Spleen (tissue), 11 donors: ENCODE data around the gene SPECC1. TPM values are rescaled to one million over a fixed set of nuclear protein-coding genes. Genes with fewer than 3 reads are reported as not detected.
"Not testable (repeated sequence)": the region's sequence is repeated elsewhere in the genome, so short reads cannot be mapped to it uniquely, and the experiment has no call there.

Source experiments
- DNase-seq: peaks from one replicate; pipeline ENCODE4 v3.0.0-alpha.2; 2020
- H3K27ac ChIP-seq, 8 donors: fragments of 200-600 bp; sonication (generic) in 7 of 8; 1 replicate in 4 of 8; 2 replicates in 4 of 8; pipeline versions ENCODE4 v1.5.0 to v1.8.0; 2016 to 2021; ENCODE audit warnings: inconsistent platforms in 4 of 8, mild to moderate bottlenecking in 4 of 8, moderate library complexity in 1 of 8
- H3K27me3 ChIP-seq, 7 donors: fragments of 200-600 bp; sonication (generic) in 6 of 7; replicated peaks in 1 of 7; 1 replicate in 4 of 7; 2 replicates in 3 of 7; pipeline versions ENCODE4 v1.5.0 to v1.8.0; 2016 to 2021; ENCODE audit warnings: inconsistent platforms in 3 of 7, mild to moderate bottlenecking in 1 of 7
- H3K36me3 ChIP-seq, 6 donors: fragments of 200-600 bp; sonication (generic) in 5 of 6; 1 replicate in 4 of 6; 2 replicates in 2 of 6; pipeline versions ENCODE4 v1.5.0 to v1.8.0; 2016 to 2021; ENCODE audit warnings: inconsistent platforms in 2 of 6
- H3K4me1 ChIP-seq, 6 donors: fragments of 200-600 bp; sonication (generic) in 5 of 6; 1 replicate in 3 of 6; 2 replicates in 3 of 6; pipeline versions ENCODE4 v1.5.0 to v1.8.0; 2016 to 2021; ENCODE audit warnings: inconsistent platforms in 3 of 6
- H3K4me3 ChIP-seq, 8 donors: fragments of 200-600 bp; sonication (generic) in 7 of 8; 1 replicate in 4 of 8; 2 replicates in 4 of 8; pipeline versions ENCODE4 v1.5.0 to v1.8.0; 2016 to 2021; ENCODE audit warnings: inconsistent platforms in 4 of 8, mild to moderate bottlenecking in 4 of 8, moderate library complexity in 2 of 8
- H3K9me3 ChIP-seq, 8 donors: fragments of 200-600 bp; sonication (generic) in 7 of 8; 1 replicate in 4 of 8; 2 replicates in 4 of 8; pipeline versions ENCODE4 v1.5.0 to v1.8.0; 2016 to 2021; ENCODE audit warnings: inconsistent platforms in 4 of 8
- CTCF ChIP-seq, 11 experiments: fragments of 200-600 bp in 7 of 11; fragments of 450-650 bp in 4 of 11; sonication (generic) in 4 of 11; IDR thresholded peaks in 8 of 11; conservative IDR thresholded peaks in 3 of 11; 1 replicate in 7 of 11; 2 replicates in 4 of 11; pipeline versions ENCODE4 v1.4.0 to v1.8.0; 2016 to 2021; ENCODE audit warnings: antibody characterized with exemption in 11 of 11, inconsistent platforms in 4 of 11, mild to moderate bottlenecking in 1 of 11
- POLR2A ChIP-seq, 3 donors: fragments of 450-650 bp; IDR thresholded peaks; one replicate each; pipeline ENCODE4 v1.5.1; 2017; ENCODE audit warnings: antibody characterized with exemption in 3 of 3, mild to moderate bottlenecking in 1 of 3
- POLR2AphosphoS5 ChIP-seq, 3 donors: sonication (generic); formaldehyde crosslinking; IDR thresholded peaks; one replicate each; pipeline ENCODE4 v1.5.1; 2017; ENCODE audit warnings: antibody characterized with exemption in 3 of 3
- WGBS, 5 donors: extraction: QIAGEN DNeasy Blood & Tissue Kit in 3 of 5; methylation state at CpG; one replicate each; pipeline versions ENCODE4 v1.1.5 to v1.1.7; 2013 to 2018; 5-methylcytosine and 5-hydroxymethylcytosine counted together
- intact Hi-C: fragments of 100-400 bp; cut with DNase I; formaldehyde crosslinking; loops from one replicate; pipeline ENCODE4 v1.15.0; 2023; ENCODE audit warnings: low total_unique reads
- polyA plus RNA-seq, 3 donors: library from polyadenylated mRNA; stranded (reverse); fragments of 200-250 nt; gene quantifications; one replicate each; pipeline ENCODE4 v1.2.1, GENCODE V29; 2013
- total RNA-seq, 7 donors: library from RNA; depleted of rRNA in 3 of 7; stranded (reverse); fragments of >200 nt in 3 of 7; fragmentation: NEBNext Ultra II Directional in 4 of 7; extraction: Animal tissue kit (Norgen Biotek cat#: 25700) in 4 of 7; gene quantifications; one replicate each; pipeline versions ENCODE4 v1.1.0 to v1.2.1, GENCODE V29; 2016 to 2021
- donor health status: healthy with polysubstance abuse.
- donor health status: DM: no; HTN: no; CAD: no; lungs with moderate emphysema.
- donor health status: DM: no; HTN: no; CAD: no.
- donor health status: Bipolar disorder and iron deficiency.
- donor health status: healthy.
- donor health status: DM: no; HTN: no; CAD: no.
- donor health status: DM: yes; HTN: yes; CAD: no.

SPECC1 gene
- total and polyA plus RNA-seq, 10 donors = 7.4 to 129 (median 84.8) TPM

- intact Hi-C loops = loop anchor here (5.0 kb wide), 1 partner anchor 194 kb away; no protein-coding TSS in a partner anchor
- DNase-seq = no peak
- Histone ChIP-seq H3K9me3 (no peaks in the 10 kb centered on the region), H3K27me3 (peaks cover 0 to 6% (median 0%) of the 10 kb centered on the region in 7 donors), H3K36me3 (peaks cover 0 to 9% (median 2%) of the 10 kb centered on the region in 6 donors), H3K4me3 (no peak overlapping the region), H3K27ac (no peak overlapping the region), H3K4me1 (peaks cover 0 to 8% (median 5%) of the 10 kb centered on the region in 6 donors)
- WGBS, 5 donors = 72 to 84% (median 82%) methylated on average over 4 of the region's 4 CpGs
- TF ChIP-seq CTCF (IDR thresholded peaks at IDR 0.05 in 8 of 11, conservative IDR thresholded peaks at IDR 0.05 in 3 of 11) (no peak), POLR2AphosphoS5 (IDR thresholded peaks at IDR 0.05) (no peak), POLR2A (IDR thresholded peaks at IDR 0.05) (no peak)
These were observed 306.7 kb downstream of the SPECC1 start for GRCh38 chr17:20315821-20316220.

GRCh38 chr17:20320535-20321229 lies 311.5 kb downstream of the SPECC1 start:
- TF ChIP-seq CTCF (IDR thresholded peaks at IDR 0.05 in 8 of 11, conservative IDR thresholded peaks at IDR 0.05 in 3 of 11) (peak; percentile 38 to 99 (median 92)), POLR2AphosphoS5 (IDR thresholded peaks at IDR 0.05) (peak; percentile 33 to 68 (median 65))
- DNase-seq = peak; percentile 90
- H3K36me3 ChIP-seq, H3K27ac ChIP-seq, H3K27me3 ChIP-seq, intact Hi-C loops, H3K9me3 ChIP-seq: not testable (repeated sequence)
- peak overlapping the region; percentile 24 to 67 (median 28) for H3K4me3 ChIP-seq
- H3K4me1 ChIP-seq = peaks cover 0 to 13% (median 6%) of the 10 kb centered on the region in 6 donors
- WGBS, 5 donors = 10 to 26% (median 18%) methylated on average over 12 to 47 of the region's 47 CpGs

- H3K9me3 ChIP-seq, intact Hi-C loops, H3K27ac ChIP-seq, H3K27me3 ChIP-seq, H3K4me3 ChIP-seq, H3K36me3 ChIP-seq, DNase-seq: not testable (repeated sequence)
- H3K4me1 ChIP-seq = peaks cover 0 to 13% (median 6%) of the 10 kb centered on the region in 6 donors
- 95 to 97% (median 97%) methylated on average over 19 to 32 of the region's 32 CpGs for WGBS, 5 donors
These were observed 312.2 kb downstream of the SPECC1 start for GRCh38 chr17:20321357-20321756.

GRCh38 chr17:20327739-20328138 lies 318.6 kb downstream of the SPECC1 start:
- H3K27ac ChIP-seq, H3K4me1 ChIP-seq, H3K4me3 ChIP-seq, H3K9me3 ChIP-seq, intact Hi-C loops, H3K36me3 ChIP-seq, H3K27me3 ChIP-seq, DNase-seq: not testable (repeated sequence)
- WGBS, 5 donors = 78 to 94% (median 89%) methylated on average over 3 of the region's 3 CpGs

GRCh38 chr17:20351405-20351804 lies 342.2 kb downstream of the SPECC1 start:
- intact Hi-C loops, DNase-seq: not testable (repeated sequence)

GRCh38 chr17:20352567-20352966 lies 343.4 kb downstream of the SPECC1 start:
- H3K27ac ChIP-seq, H3K36me3 ChIP-seq, H3K4me1 ChIP-seq, H3K4me3 ChIP-seq, DNase-seq, H3K27me3 ChIP-seq, intact Hi-C loops, H3K9me3 ChIP-seq: not testable (repeated sequence)
- WGBS, 5 donors = 69 to 88% (median 83%) methylated on average over 3 of the region's 3 CpGs

More at GRCh38 chr17:20351405-20351804, 342.2 kb downstream of the SPECC1 start:
- 96 to 100% (median 100%) methylated on average over 1 to 2 of the region's 3 CpGs; no CpG with 5 or more reads in 2 of the 5 donors for WGBS, 5 donors
- H3K27ac ChIP-seq, H3K9me3 ChIP-seq, H3K4me1 ChIP-seq, H3K27me3 ChIP-seq, H3K36me3 ChIP-seq, H3K4me3 ChIP-seq: not testable (repeated sequence)

GRCh38 chr17:20363846-20364245 lies 354.7 kb downstream of the SPECC1 start:
- H3K27me3 ChIP-seq, H3K4me1 ChIP-seq, H3K4me3 ChIP-seq, intact Hi-C loops, H3K27ac ChIP-seq, H3K36me3 ChIP-seq, H3K9me3 ChIP-seq, DNase-seq: not testable (repeated sequence)
- 47 to 69% (median 66%) methylated on average over 4 of the region's 4 CpGs for WGBS, 5 donors
